Smooth muscle cell (in vitro differentiated cells): ENCODE data around the gene SAPCD2. TPM values are rescaled to one million over a fixed set of nuclear protein-coding genes. Genes with fewer than 3 reads are reported as not detected.

Experiments
- DNase-seq: peaks from one replicate; lab custom pipeline; 2025; ENCODE audit not compliant: unreplicated experiment; lab: John Stamatoyannopoulos, UW
- H2AFZ ChIP-seq: fragments of 200-600 bp; sonication (generic); 2 replicates; pipeline ENCODE4 v1.6.0; 2016; ENCODE audit warnings: antibody characterized with exemption, low read depth, mild to moderate bottlenecking
- H3F3A ChIP-seq: fragments of 200-600 bp; sonication (generic); 2 replicates; pipeline ENCODE4 v1.6.0; 2017; ENCODE audit warnings: antibody characterized with exemption, low read depth
- H3K27ac ChIP-seq: fragments of 200-600 bp; sonication (generic); 2 replicates; pipeline ENCODE4 v1.5.1; 2016; ENCODE audit warnings: low read depth, mild to moderate bottlenecking
- H3K27me3 ChIP-seq: fragments of 200-600 bp; sonication (generic); 2 replicates; pipeline ENCODE4 v1.6.1; 2016; ENCODE audit warnings: low read depth, mild to moderate bottlenecking
- H3K36me3 ChIP-seq: fragments of 200-600 bp; sonication (generic); 2 replicates; pipeline ENCODE4 v1.5.1; 2016; ENCODE audit warnings: low read depth
- H3K4me1 ChIP-seq: fragments of 200-600 bp; sonication (generic); 2 replicates; pipeline ENCODE4 v1.5.1; 2016; ENCODE audit warnings: low read depth
- H3K4me2 ChIP-seq: fragments of 200-600 bp; sonication (generic); 2 replicates; pipeline ENCODE4 v1.6.0; 2016; ENCODE audit warnings: mild to moderate bottlenecking
- H3K4me3 ChIP-seq: fragments of 200-600 bp; sonication (generic); 2 replicates; pipeline ENCODE4 v1.5.1; 2016; ENCODE audit warnings: mild to moderate bottlenecking
- H3K79me2 ChIP-seq: fragments of 200-600 bp; sonication (generic); 2 replicates; pipeline ENCODE4 v1.6.0; 2016; ENCODE audit warnings: low read depth, mild to moderate bottlenecking
- H3K9ac ChIP-seq: fragments of 200-600 bp; sonication (generic); 2 replicates; pipeline ENCODE4 v1.6.0; 2016; ENCODE audit warnings: low read depth
- H3K9me3 ChIP-seq: fragments of 200-600 bp; sonication (generic); replicated peaks from 2 replicates; pipeline ENCODE4 v1.5.1; 2016; ENCODE audit warnings: low read depth
- H4K20me1 ChIP-seq: fragments of 200-600 bp; sonication (generic); 2 replicates; pipeline ENCODE4 v1.6.0; 2016; ENCODE audit warnings: low read depth
- CTCF ChIP-seq: fragments of 200-600 bp; sonication (generic); IDR thresholded peaks from 2 replicates; pipeline ENCODE4 v1.5.1; 2017; ENCODE audit warnings: borderline replicate concordance, mild to moderate bottlenecking, antibody characterized with exemption; ENCODE audit not compliant: insufficient read depth, poor library complexity, severe bottlenecking
- WGBS: methylation state at CpG from one replicate; pipeline ENCODE4 v1.1.7; 2016; ENCODE audit warnings: low lambda C conversion rate; 5-methylcytosine and 5-hydroxymethylcytosine counted together
- polyA plus RNA-seq: library from polyadenylated mRNA; unstranded; fragments of >200 nt; fragmentation: Nextera tagmentation; extraction: Ambion mirVana; gene quantifications from 2 replicates; pipeline ENCODE4 v1.2.1, GENCODE V29; 2016
- total RNA-seq: library from RNA; depleted of rRNA; stranded (reverse); fragments of >200 nt; gene quantifications from 2 replicates; pipeline ENCODE4 v1.2.3, GENCODE V29; 2014

The SAPCD2 gene
- total and polyA plus RNA-seq, 2 experiments from 2014 or later = 1.9 to 3.9 TPM

- H4K20me1 ChIP-seq = peaks cover 7% of the 10 kb centered on the region
- no peak overlapping the region for H3K27ac ChIP-seq
- H3K27me3 ChIP-seq = no peaks in the 10 kb centered on the region
- WGBS = 97% methylated on average over 31 of the region's 31 CpGs
- H3K36me3 ChIP-seq = peaks cover 4% of the 10 kb centered on the region
- H3K79me2 ChIP-seq = no peaks in the 10 kb centered on the region
- H3K9ac ChIP-seq = no peak overlapping the region
- H2AFZ ChIP-seq = no peak overlapping the region
- H3K9me3 ChIP-seq = no peaks in the 10 kb centered on the region
- no peak for DNase-seq
- no peaks in the 10 kb centered on the region for H3F3A ChIP-seq
- TF ChIP-seq CTCF = no peak
- no peak overlapping the region for H3K4me2 ChIP-seq
- H3K4me3 ChIP-seq = no peak overlapping the region
- H3K4me1 ChIP-seq = no peaks in the 10 kb centered on the region
Measured at GRCh38 chr9:137096785-137097546, 26.6 kb upstream of the SAPCD2 start.

- Histone ChIP-seq H3K9ac (no peak overlapping the region), H2AFZ (no peak overlapping the region), H3K36me3 (no peaks in the 10 kb centered on the region), H3K9me3 (no peaks in the 10 kb centered on the region), H3K4me2 (no peak overlapping the region), H3K4me3 (no peak overlapping the region), H3K27ac (no peak overlapping the region), H3K79me2 (no peaks in the 10 kb centered on the region), H4K20me1 (peaks cover 10% of the 10 kb centered on the region), H3K4me1 (no peaks in the 10 kb centered on the region), H3F3A (no peaks in the 10 kb centered on the region), H3K27me3 (no peaks in the 10 kb centered on the region)
- TF ChIP-seq CTCF = no peak
- no peak for DNase-seq
- 93% methylated on average over 30 of the region's 30 CpGs for WGBS
Measured at GRCh38 chr9:137095664-137096517, 25.5 kb upstream of the SAPCD2 start.

DNA sequence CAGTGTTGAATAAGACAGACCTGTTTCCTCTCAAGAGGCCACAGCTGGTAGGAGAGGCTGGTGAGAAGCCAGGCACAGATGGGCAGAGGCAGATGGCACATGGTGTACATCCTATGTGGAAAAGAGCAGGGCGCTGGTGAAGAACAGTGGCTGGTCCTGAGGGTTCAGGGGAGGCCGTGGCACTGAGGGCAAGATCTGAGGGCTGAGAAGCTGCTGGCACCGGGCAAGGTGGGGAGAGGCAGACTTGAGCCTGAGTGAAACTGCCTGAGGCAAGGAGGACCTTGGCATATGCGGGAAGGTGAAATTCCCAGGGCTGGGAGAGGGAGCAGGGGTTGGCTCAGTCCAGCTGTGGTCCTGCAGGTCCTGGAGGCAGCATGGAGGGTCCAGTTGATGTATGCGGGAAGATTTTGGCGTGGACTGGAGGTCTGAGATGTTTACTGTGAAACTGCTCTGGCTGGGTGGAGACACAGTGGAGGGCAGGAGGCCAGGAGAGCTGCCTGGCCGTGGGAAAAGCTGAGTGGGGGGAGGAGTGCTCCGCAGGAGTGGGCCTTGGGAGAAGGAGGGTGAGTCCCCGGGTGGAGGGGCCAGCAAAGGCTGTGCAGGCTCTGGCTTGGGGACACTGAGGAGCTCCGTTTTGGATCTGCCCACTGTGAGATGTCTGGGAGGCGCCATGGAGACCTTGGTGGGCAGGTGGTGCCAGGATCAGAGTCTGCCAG, 19.0 kb upstream of the SAPCD2 start:
- peaks cover 19% of the 10 kb centered on the region for H3K79me2 ChIP-seq
- no peaks in the 10 kb centered on the region for H3K27me3 ChIP-seq
- WGBS = 94% methylated on average over 11 of the region's 11 CpGs
- no peaks in the 10 kb centered on the region for H3K36me3 ChIP-seq
- no peaks in the 10 kb centered on the region for H3K9me3 ChIP-seq
- H3K4me3 ChIP-seq = no peak overlapping the region
- no peak overlapping the region for H3K4me2 ChIP-seq
- peaks cover 14% of the 10 kb centered on the region for H3K4me1 ChIP-seq
- no peak for DNase-seq
- TF ChIP-seq CTCF = no peak
- H2AFZ ChIP-seq = no peak overlapping the region
- H3F3A ChIP-seq = peaks cover 13% of the 10 kb centered on the region
- no peak overlapping the region for H3K9ac ChIP-seq
- H3K27ac ChIP-seq = no peak overlapping the region
- peaks cover 13% of the 10 kb centered on the region for H4K20me1 ChIP-seq
